Peyer's patch (tissue), 4 donors: ENCODE data around the gene ATF7IP.

ENCODE experiments used
- CTCF ChIP-seq, 6 experiments: fragments of 450-650 bp in 4 of 6; fragments of 200-600 bp in 2 of 6; sonication (generic) in 1 of 6; IDR thresholded peaks; one replicate each; pipeline ENCODE4 v1.5.1; 2017 to 2019; ENCODE audit warnings: antibody characterized with exemption in 6 of 6, mild to moderate bottlenecking in 3 of 6, moderate library complexity in 1 of 6
- POLR2A ChIP-seq, 2 donors: fragments of 450-650 bp; IDR thresholded peaks; one replicate each; pipeline ENCODE4 v1.5.1; 2017; ENCODE audit warnings: antibody characterized with exemption in 2 of 2, mild to moderate bottlenecking in 2 of 2, moderate library complexity in 2 of 2

DNA sequence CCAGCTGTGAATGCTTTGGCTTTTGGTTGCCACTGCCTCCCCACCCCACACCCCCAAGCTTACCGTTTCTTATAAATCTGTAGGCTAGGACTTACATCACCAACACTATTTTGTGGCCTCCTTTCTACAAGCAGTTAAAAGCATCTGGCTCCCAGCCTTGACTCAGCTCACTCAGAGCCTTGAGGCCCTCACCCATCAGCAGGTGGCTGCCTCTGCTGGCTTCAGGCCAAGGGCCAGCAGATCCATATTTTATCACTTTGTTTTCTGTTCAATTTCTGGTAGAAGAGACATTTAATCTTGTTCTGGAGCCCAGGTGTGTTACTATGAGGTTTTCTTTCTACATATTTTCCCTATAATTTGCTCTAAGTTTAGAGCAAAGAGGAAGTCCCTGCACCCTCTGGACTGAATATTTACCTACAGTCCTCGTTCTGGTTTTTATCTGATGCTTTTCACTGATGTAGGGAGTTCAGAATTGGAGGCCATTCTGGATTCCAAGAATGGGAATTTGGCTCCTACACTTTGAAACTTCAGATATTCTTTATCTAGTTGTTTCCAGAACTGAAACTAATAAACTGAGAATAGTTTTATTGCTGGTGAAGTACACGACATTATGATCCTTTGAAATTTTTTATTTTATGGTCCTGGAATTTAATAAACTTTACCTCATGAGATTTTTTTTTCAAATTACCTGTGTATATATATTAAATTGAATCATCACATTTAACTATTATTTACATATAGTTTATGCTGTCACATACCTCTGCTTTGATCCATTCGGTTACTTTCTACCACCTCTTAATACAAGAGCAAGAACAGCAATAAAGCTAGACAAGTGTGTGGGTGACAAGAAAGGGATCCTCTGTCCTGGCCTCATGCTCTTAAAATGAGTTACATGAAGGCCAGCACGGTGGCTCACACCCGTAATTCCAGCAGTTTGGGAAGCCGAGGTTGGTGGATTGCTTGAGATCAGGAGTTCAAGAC, 180.0 kb downstream of the ATF7IP start:
- TF ChIP-seq CTCF (IDR thresholded peaks at IDR 0.05) (no peak), POLR2A (IDR thresholded peaks at IDR 0.05) (no peak)
